ENCODE measurements around the gene ZDHHC12.

The ZDHHC12 gene

DNA sequence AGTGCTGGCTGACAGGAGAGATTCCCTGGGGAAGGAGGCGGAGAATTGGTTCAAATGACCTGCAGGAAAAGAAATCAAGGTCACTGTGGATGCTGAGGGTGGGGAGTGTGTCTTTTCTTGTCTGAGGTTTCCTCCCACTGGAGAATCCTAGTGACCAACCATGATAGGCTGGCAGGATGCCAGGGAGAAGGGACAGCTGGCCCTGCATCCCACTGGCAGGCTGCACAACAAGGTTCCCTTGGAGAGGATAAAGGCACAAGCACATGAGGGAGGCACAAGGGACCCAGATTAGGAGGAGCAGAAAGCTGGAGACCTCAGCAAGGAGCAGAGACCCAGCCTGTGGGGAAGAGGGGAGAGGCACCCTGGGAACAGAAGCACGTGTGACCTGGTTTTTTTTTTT, 11.4 kb upstream of the ZDHHC12 start:
- no peak overlapping the region for H2AK5ac ChIP-seq (ENCODE audit: low read depth, low read length)
- H2BK120ac ChIP-seq (ENCODE audit: low read depth, low read length), result no peak overlapping the region
- peaks cover 14 to 33% of the 10 kb centered on the region in 2 donors for H3K36me3 ChIP-seq (replicated peaks in 1 of 2; ENCODE audit: control insufficient read depth in 2 of 2, insufficient read depth in 2 of 2, low read length in 2 of 2)
- no peak overlapping the region for H3K4me3 ChIP-seq (ENCODE audit: low read length in 2 of 2)
- H4K8ac ChIP-seq (ENCODE audit: low read depth, low read length), result no peak overlapping the region
- H3K18ac ChIP-seq (ENCODE audit: low read length), result no peak overlapping the region
- no peak overlapping the region for H2BK5ac ChIP-seq (ENCODE audit: low read length)
- H2BK12ac ChIP-seq (ENCODE audit: low read length), result no peak overlapping the region
- no peak overlapping the region for H3K27ac ChIP-seq (replicated peaks; ENCODE audit: low read length)
- no CpG with 5 or more reads among the region's 2 CpGs for WGBS, 2 donors (ENCODE audit: extremely low coverage in 2 of 2, insufficient read length in 2 of 2, insufficient replicate concordance in 1 of 2)
- H3K9me3 ChIP-seq (replicated peaks in 1 of 2; ENCODE audit: control insufficient read depth in 2 of 2, insufficient read depth in 1 of 2, low read depth in 1 of 2, low read length in 2 of 2), result no peaks in the 10 kb centered on the region
- no peak overlapping the region for H3K4ac ChIP-seq (ENCODE audit: low read length)
- peak overlapping the region; percentile 24 for H3K9ac ChIP-seq (ENCODE audit: low read depth, low read length, poor library complexity)
- H3K27me3 ChIP-seq (ENCODE audit: control insufficient read depth in 3 of 3, insufficient read depth in 3 of 3, low read depth in 1 of 3, low read length in 3 of 3), result no peaks in the 10 kb centered on the region
- H3K14ac ChIP-seq (ENCODE audit: low read length), result no peak overlapping the region
- H3K4me2 ChIP-seq (ENCODE audit: insufficient read depth, low read length, poor library complexity, severe bottlenecking), result no peak overlapping the region
- no peak overlapping the region for H3K23ac ChIP-seq (ENCODE audit: low read depth, low read length, poor library complexity)
- DNase-seq (ENCODE audit: low spot score), result no peak
- H3K4me1 ChIP-seq (ENCODE audit: control insufficient read depth in 2 of 2, insufficient read depth in 1 of 2, low read depth in 1 of 2, low read length in 2 of 2), result no peaks in the 10 kb centered on the region
- no peak overlapping the region for H4K91ac ChIP-seq (ENCODE audit: low read depth, low read length, poor library complexity)
- H2BK15ac ChIP-seq (ENCODE audit: low read length), result no peak overlapping the region
- H3K79me1 ChIP-seq (ENCODE audit: low read depth, low read length), result no peaks in the 10 kb centered on the region
- H2AFZ ChIP-seq (ENCODE audit: low read length), result no peak overlapping the region

DNA sequence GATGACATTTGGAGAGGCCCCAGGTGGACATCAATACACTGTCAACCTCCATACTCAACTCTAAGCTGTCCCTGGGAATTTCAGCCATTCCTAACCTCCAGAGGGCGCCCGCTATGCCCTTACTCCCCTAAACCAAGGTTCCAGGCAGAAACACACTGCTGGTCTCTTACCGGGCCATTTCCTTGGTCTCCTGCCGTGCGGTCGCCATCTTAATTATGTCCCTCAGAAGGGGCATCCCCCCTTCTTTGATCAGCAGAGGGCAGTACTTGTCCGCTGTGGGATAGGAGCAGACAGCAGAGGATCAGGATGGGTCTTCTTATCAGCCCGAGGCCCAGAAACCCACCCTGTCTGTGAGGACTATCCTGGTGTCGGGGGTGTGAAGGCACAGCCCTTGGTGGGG, 9.3 kb upstream of the ZDHHC12 start:
- no peak overlapping the region for H2AK5ac ChIP-seq (ENCODE audit: low read depth, low read length)
- H2BK12ac ChIP-seq (ENCODE audit: low read length), result no peak overlapping the region
- H2BK120ac ChIP-seq (ENCODE audit: low read depth, low read length), result no peak overlapping the region
- no peak overlapping the region for H3K4ac ChIP-seq (ENCODE audit: low read length)
- H3K27me3 ChIP-seq (ENCODE audit: control insufficient read depth in 3 of 3, insufficient read depth in 3 of 3, low read depth in 1 of 3, low read length in 3 of 3), result no peaks in the 10 kb centered on the region
- peak overlapping the region; percentile 37 for H3K9ac ChIP-seq (ENCODE audit: low read depth, low read length, poor library complexity)
- no peak overlapping the region for H3K4me2 ChIP-seq (ENCODE audit: insufficient read depth, low read length, poor library complexity, severe bottlenecking)
- no peak overlapping the region for H4K8ac ChIP-seq (ENCODE audit: low read depth, low read length)
- no peak overlapping the region for H3K23ac ChIP-seq (ENCODE audit: low read depth, low read length, poor library complexity)
- H2BK15ac ChIP-seq (ENCODE audit: low read length), result no peak overlapping the region
- H3K36me3 ChIP-seq (replicated peaks in 1 of 2; ENCODE audit: control insufficient read depth in 2 of 2, insufficient read depth in 2 of 2, low read length in 2 of 2), result peaks cover 11 to 25% of the 10 kb centered on the region in 2 donors
- H3K14ac ChIP-seq (ENCODE audit: low read length), result no peak overlapping the region
- no peak overlapping the region for H3K18ac ChIP-seq (ENCODE audit: low read length)
- H3K27ac ChIP-seq (replicated peaks; ENCODE audit: low read length), result peak overlapping the region; percentile 28
- DNase-seq (ENCODE audit: low spot score), result peak; percentile 83
- peak overlapping the region; percentile 82 for H2AFZ ChIP-seq (ENCODE audit: low read length)
- no peak overlapping the region for H4K91ac ChIP-seq (ENCODE audit: low read depth, low read length, poor library complexity)
- WGBS, 2 donors (ENCODE audit: extremely low coverage in 2 of 2, insufficient read length in 2 of 2, insufficient replicate concordance in 1 of 2), result no CpG with 5 or more reads among the region's 9 CpGs
- H3K9me3 ChIP-seq (replicated peaks in 1 of 2; ENCODE audit: control insufficient read depth in 2 of 2, insufficient read depth in 1 of 2, low read depth in 1 of 2, low read length in 2 of 2), result no peaks in the 10 kb centered on the region
- peaks cover 0 to 2% of the 10 kb centered on the region in 2 donors for H3K4me1 ChIP-seq (ENCODE audit: control insufficient read depth in 2 of 2, insufficient read depth in 1 of 2, low read depth in 1 of 2, low read length in 2 of 2)
- H3K79me1 ChIP-seq (ENCODE audit: low read depth, low read length), result no peaks in the 10 kb centered on the region
- H3K4me3 ChIP-seq (ENCODE audit: low read length in 2 of 2), result no peak overlapping the region
- no peak overlapping the region for H2BK5ac ChIP-seq (ENCODE audit: low read length)

DNA sequence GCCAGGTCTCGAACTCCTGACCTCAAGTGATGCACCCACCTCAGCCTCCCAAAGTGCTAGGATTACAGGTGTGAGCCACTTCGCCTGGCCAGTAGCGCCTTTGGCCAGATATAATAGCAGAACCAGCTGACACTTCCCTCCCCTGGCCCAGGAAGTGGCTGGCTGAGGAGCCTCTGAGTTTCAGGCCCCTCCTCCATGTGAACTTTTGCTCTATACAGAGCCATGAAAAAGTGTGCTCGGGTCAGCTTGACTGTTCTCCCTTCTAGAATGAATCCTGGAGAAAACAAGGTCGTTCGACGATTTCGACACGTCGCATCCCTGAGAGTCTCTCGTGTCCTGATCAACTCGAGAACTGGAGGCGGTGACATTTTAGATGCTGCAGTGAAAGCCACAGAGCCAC, 8.6 kb upstream of the ZDHHC12 start:
- Histone ChIP-seq H4K91ac (ENCODE audit: low read depth, low read length, poor library complexity) (no peak overlapping the region), H2BK15ac (ENCODE audit: low read length) (no peak overlapping the region), H3K79me1 (ENCODE audit: low read depth, low read length) (no peaks in the 10 kb centered on the region), H3K18ac (ENCODE audit: low read length) (no peak overlapping the region), H3K23ac (ENCODE audit: low read depth, low read length, poor library complexity) (no peak overlapping the region), H2BK5ac (ENCODE audit: low read length) (no peak overlapping the region), H3K36me3 (replicated peaks in 1 of 2; ENCODE audit: control insufficient read depth in 2 of 2, insufficient read depth in 2 of 2, low read length in 2 of 2) (peaks cover 13 to 25% of the 10 kb centered on the region in 2 donors), H2AK5ac (ENCODE audit: low read depth, low read length) (no peak overlapping the region), H3K14ac (ENCODE audit: low read length) (no peak overlapping the region), H3K27ac (replicated peaks; ENCODE audit: low read length) (no peak overlapping the region), H3K4me3 (ENCODE audit: low read length in 2 of 2) (no peak overlapping the region), H3K27me3 (ENCODE audit: control insufficient read depth in 3 of 3, insufficient read depth in 3 of 3, low read depth in 1 of 3, low read length in 3 of 3) (no peaks in the 10 kb centered on the region), H3K4me1 (ENCODE audit: control insufficient read depth in 2 of 2, insufficient read depth in 1 of 2, low read depth in 1 of 2, low read length in 2 of 2) (peaks cover 0 to 2% of the 10 kb centered on the region in 2 donors), H2BK12ac (ENCODE audit: low read length) (no peak overlapping the region), H3K9me3 (replicated peaks in 1 of 2; ENCODE audit: control insufficient read depth in 2 of 2, insufficient read depth in 1 of 2, low read depth in 1 of 2, low read length in 2 of 2) (no peaks in the 10 kb centered on the region), H2BK120ac (ENCODE audit: low read depth, low read length) (no peak overlapping the region), H3K9ac (ENCODE audit: low read depth, low read length, poor library complexity) (no peak overlapping the region), H3K4ac (ENCODE audit: low read length) (no peak overlapping the region), H2AFZ (ENCODE audit: low read length) (no peak overlapping the region), H3K4me2 (ENCODE audit: insufficient read depth, low read length, poor library complexity, severe bottlenecking) (no peak overlapping the region), H4K8ac (ENCODE audit: low read depth, low read length) (no peak overlapping the region)
- WGBS, 2 donors (ENCODE audit: extremely low coverage in 2 of 2, insufficient read length in 2 of 2, insufficient replicate concordance in 1 of 2), result no CpG with 5 or more reads among the region's 13 CpGs
- no peak for DNase-seq (ENCODE audit: low spot score)

DNA sequence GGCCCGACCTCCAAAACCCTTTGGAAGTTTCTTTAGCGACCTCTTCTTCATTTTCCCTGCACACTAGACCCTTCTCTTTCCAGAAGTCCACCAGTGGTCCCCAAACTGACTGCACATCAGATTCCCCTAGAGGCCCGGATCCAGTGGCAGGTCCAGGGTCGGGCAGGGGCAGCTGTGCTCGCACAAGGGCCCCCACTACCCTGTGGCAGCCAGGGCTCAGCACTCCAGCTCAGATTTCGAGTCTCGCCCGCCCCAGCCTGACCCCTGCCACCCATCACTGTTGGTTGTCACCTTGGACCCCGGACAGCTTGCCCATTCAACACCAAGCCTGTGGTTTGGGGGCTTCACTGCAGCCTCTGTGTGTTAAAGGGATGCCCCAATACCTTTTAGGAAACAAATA, 7.8 kb upstream of the ZDHHC12 start:
- H3K9me3 ChIP-seq (replicated peaks in 1 of 2; ENCODE audit: control insufficient read depth in 2 of 2, insufficient read depth in 1 of 2, low read depth in 1 of 2, low read length in 2 of 2), result no peaks in the 10 kb centered on the region
- H3K36me3 ChIP-seq (replicated peaks in 1 of 2; ENCODE audit: control insufficient read depth in 2 of 2, insufficient read depth in 2 of 2, low read length in 2 of 2), result peaks cover 11 to 21% of the 10 kb centered on the region in 2 donors
- no peaks in the 10 kb centered on the region for H3K79me1 ChIP-seq (ENCODE audit: low read depth, low read length)
- H2AK5ac ChIP-seq (ENCODE audit: low read depth, low read length), result no peak overlapping the region
- no peak overlapping the region for H3K4me2 ChIP-seq (ENCODE audit: insufficient read depth, low read length, poor library complexity, severe bottlenecking)
- peaks cover 0 to 2% of the 10 kb centered on the region in 2 donors for H3K4me1 ChIP-seq (ENCODE audit: control insufficient read depth in 2 of 2, insufficient read depth in 1 of 2, low read depth in 1 of 2, low read length in 2 of 2)
- no peaks in the 10 kb centered on the region for H3K27me3 ChIP-seq (ENCODE audit: control insufficient read depth in 3 of 3, insufficient read depth in 3 of 3, low read depth in 1 of 3, low read length in 3 of 3)
- H2BK12ac ChIP-seq (ENCODE audit: low read length), result no peak overlapping the region
- H3K4me3 ChIP-seq (ENCODE audit: low read length in 2 of 2), result no peak overlapping the region
- H3K18ac ChIP-seq (ENCODE audit: low read length), result no peak overlapping the region
- H2BK15ac ChIP-seq (ENCODE audit: low read length), result no peak overlapping the region
- H3K4ac ChIP-seq (ENCODE audit: low read length), result no peak overlapping the region
- no CpG with 5 or more reads among the region's 9 CpGs for WGBS, 2 donors (ENCODE audit: extremely low coverage in 2 of 2, insufficient read length in 2 of 2, insufficient replicate concordance in 1 of 2)
- no peak overlapping the region for H4K91ac ChIP-seq (ENCODE audit: low read depth, low read length, poor library complexity)
- H2BK120ac ChIP-seq (ENCODE audit: low read depth, low read length), result no peak overlapping the region
- H3K23ac ChIP-seq (ENCODE audit: low read depth, low read length, poor library complexity), result no peak overlapping the region
- H2AFZ ChIP-seq (ENCODE audit: low read length), result no peak overlapping the region
- peak overlapping the region; percentile 43 for H4K8ac ChIP-seq (ENCODE audit: low read depth, low read length)
- H2BK5ac ChIP-seq (ENCODE audit: low read length), result no peak overlapping the region
- no peak overlapping the region for H3K9ac ChIP-seq (ENCODE audit: low read depth, low read length, poor library complexity)
- H3K14ac ChIP-seq (ENCODE audit: low read length), result no peak overlapping the region
- no peak for DNase-seq (ENCODE audit: low spot score)
- no peak overlapping the region for H3K27ac ChIP-seq (replicated peaks; ENCODE audit: low read length)

All from neuronal stem cell (in vitro differentiated cells).